Thyroid gland (tissue), 4 donors: ENCODE measurements around the gene NRN1L. TPM values are rescaled to one million over a fixed set of nuclear protein-coding genes. Genes with fewer than 3 reads are reported as not detected.

Experiments
- DNase-seq, 2 donors: peaks; one replicate each; pipeline ENCODE4 v3.0.0-alpha.2; 2019
- H3K27ac ChIP-seq, 3 donors: fragments of 200-600 bp; sonication (generic); 1 replicate in 2 of 3; 2 replicates in 1 of 3; pipeline ENCODE4 v1.5.1; 2016 to 2019; ENCODE audit warnings: mild to moderate bottlenecking in 1 of 3, moderate library complexity in 1 of 3
- H3K27me3 ChIP-seq: fragments of 200-600 bp; sonication (generic); one replicate; pipeline ENCODE4 v1.5.1; 2019
- H3K36me3 ChIP-seq, 2 donors: fragments of 200-600 bp; sonication (generic); one replicate each; pipeline ENCODE4 v1.5.1; 2016 to 2019
- H3K4me1 ChIP-seq, 2 donors: fragments of 200-600 bp; sonication (generic); one replicate each; pipeline ENCODE4 v1.5.1; 2017 to 2019
- H3K4me3 ChIP-seq, 3 donors: fragments of 200-600 bp; sonication (generic); replicated peaks in 1 of 3; 1 replicate in 2 of 3; 2 replicates in 1 of 3; pipeline ENCODE4 v1.5.1; 2016; ENCODE audit warnings: mild to moderate bottlenecking in 1 of 3
- H3K9me3 ChIP-seq: fragments of 200-600 bp; sonication (generic); one replicate; pipeline ENCODE4 v1.5.1; 2017
- POLR2A ChIP-seq, 2 donors: fragments of 450-650 bp; IDR thresholded peaks; one replicate each; pipeline ENCODE4 v1.6.1; 2017; ENCODE audit warnings: antibody characterized with exemption in 2 of 2, mild to moderate bottlenecking in 2 of 2, moderate library complexity in 1 of 2
- WGBS, 2 donors: methylation state at CpG; one replicate each; pipeline ENCODE4 v1.1.5; 2017; 5-methylcytosine and 5-hydroxymethylcytosine counted together
- intact Hi-C: fragments of 100-400 bp; cut with DNase I; formaldehyde crosslinking; loops from one replicate; pipeline ENCODE4 v1.15.1; 2023
- total RNA-seq, 4 donors: library from RNA; depleted of rRNA; stranded (reverse); fragments of >200 nt; gene quantifications; one replicate each; pipeline ENCODE4 v1.2.3, GENCODE V29; 2016
- TF ChIP-seq, protein P1 (sequence below), 6 experiments: fragments of 200-600 bp in 3 of 6; fragments of 450-650 bp in 3 of 6; sonication (generic) in 3 of 6; IDR thresholded peaks; one replicate each; pipeline ENCODE4 v1.5.1; 2016 to 2019; ENCODE audit warnings: antibody characterized with exemption in 6 of 6, mild to moderate bottlenecking in 2 of 6, inconsistent platforms in 1 of 6, moderate library complexity in 1 of 6

NRN1L gene
- total RNA-seq, 4 donors from 2014 or later, result 2.0 TPM; not detected in 3

DNA sequence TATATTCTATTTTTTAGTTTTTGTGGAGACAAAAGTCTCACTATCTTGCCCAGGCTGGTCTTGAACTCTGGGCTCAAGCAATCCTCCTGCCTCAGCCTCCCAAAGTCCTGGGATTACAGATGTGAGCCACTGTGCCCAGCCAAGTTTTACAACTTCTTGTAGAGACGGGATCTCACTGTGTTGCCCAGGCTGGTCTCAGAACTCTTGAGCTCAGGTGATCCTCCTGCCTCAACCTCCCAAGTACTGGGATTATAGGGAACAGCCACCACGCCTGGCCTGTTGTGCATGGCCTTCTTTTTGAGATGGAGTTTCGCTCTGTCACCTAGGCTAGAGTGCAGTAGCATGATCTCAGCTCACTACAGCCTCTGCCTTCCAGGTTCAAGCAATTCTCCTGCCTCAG lies 31.0 kb upstream of the NRN1L start:
- Histone ChIP-seq H3K36me3 (no peaks in the 10 kb centered on the region), H3K9me3 (no peaks in the 10 kb centered on the region), H3K27ac (no peak overlapping the region), H3K4me3 (no peak overlapping the region), H3K4me1 (peaks cover 14 to 43% of the 10 kb centered on the region in 2 donors), H3K27me3 (no peaks in the 10 kb centered on the region)
- WGBS, 2 donors, result 96% methylated on average over 3 of the region's 3 CpGs
- intact Hi-C loops, result no loop called here
- DNase-seq, result no peak
- TF ChIP-seq, protein P1, sequence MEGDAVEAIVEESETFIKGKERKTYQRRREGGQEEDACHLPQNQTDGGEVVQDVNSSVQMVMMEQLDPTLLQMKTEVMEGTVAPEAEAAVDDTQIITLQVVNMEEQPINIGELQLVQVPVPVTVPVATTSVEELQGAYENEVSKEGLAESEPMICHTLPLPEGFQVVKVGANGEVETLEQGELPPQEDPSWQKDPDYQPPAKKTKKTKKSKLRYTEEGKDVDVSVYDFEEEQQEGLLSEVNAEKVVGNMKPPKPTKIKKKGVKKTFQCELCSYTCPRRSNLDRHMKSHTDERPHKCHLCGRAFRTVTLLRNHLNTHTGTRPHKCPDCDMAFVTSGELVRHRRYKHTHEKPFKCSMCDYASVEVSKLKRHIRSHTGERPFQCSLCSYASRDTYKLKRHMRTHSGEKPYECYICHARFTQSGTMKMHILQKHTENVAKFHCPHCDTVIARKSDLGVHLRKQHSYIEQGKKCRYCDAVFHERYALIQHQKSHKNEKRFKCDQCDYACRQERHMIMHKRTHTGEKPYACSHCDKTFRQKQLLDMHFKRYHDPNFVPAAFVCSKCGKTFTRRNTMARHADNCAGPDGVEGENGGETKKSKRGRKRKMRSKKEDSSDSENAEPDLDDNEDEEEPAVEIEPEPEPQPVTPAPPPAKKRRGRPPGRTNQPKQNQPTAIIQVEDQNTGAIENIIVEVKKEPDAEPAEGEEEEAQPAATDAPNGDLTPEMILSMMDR (IDR thresholded peaks at IDR 0.05), result no peak
- no peak for TF ChIP-seq POLR2A (IDR thresholded peaks at IDR 0.05)

DNA sequence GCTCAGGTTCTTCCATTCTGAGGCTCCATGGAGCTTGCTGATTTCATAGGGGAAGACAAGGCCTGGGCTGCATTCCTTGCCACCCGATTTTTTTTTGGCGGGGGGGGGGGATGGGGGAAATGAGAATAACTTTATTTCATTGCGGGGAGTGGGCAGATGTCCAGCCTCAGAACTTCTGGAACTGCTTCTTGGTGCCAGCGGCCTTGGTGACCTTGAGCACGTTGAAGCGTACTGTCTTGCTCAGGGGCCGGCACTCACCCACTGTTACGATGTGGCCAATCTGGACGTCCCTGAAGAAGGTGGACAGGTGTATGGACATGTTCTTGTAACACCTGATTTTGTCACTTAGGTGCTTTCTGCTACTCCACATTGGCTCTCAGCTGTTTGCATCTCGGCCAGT lies 28.9 kb upstream of the NRN1L start:
- WGBS, 2 donors, result 82 to 88% methylated on average over 10 of the region's 10 CpGs
- Histone ChIP-seq H3K27me3 (no peaks in the 10 kb centered on the region), H3K27ac (no peak overlapping the region), H3K9me3 (no peaks in the 10 kb centered on the region), H3K36me3 (no peaks in the 10 kb centered on the region), H3K4me1 (peaks cover 14 to 44% of the 10 kb centered on the region in 2 donors), H3K4me3 (no peak overlapping the region)
- TF ChIP-seq POLR2A (IDR thresholded peaks at IDR 0.05), result no peak
- TF ChIP-seq, protein P1 (IDR thresholded peaks at IDR 0.05), result no peak
- DNase-seq, result no peak
- intact Hi-C loops, result no loop called here

DNA sequence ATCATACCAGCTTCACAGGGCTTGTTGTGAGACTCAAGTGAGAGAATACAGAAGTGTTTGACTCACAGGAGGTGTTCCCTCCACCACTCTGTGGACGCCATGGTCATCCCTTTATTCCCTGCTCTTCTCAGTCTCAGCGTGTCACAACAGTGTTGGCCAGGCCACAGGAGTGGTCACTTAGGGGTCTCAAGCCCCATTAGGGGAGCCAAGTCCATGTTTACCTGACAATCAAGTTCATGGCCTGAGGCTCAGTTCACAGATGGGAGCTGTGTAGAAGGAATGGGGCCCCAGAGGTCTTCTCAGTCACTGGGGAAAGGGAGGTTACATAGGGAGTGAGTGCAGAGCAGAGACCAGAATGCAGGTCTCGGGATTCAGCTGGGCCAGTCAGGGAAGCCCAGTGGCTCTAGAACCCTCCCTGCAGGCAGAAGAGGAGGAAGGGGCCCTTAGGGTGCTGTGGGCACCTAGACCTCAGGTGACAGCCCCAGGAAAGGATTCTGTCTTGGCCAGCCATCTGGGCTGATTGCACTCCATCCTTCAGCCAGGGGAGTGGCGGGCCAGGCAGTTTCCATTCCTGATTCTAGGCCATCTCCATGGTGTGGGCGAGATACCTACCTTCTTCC lies 27.6 kb upstream of the NRN1L start:
- no peak for TF ChIP-seq POLR2A (IDR thresholded peaks at IDR 0.05)
- TF ChIP-seq, protein P1 (IDR thresholded peaks at IDR 0.05), result no peak
- H3K9me3 ChIP-seq, result no peaks in the 10 kb centered on the region
- peak overlapping the region in 2 of 3 donors; percentile 13 to 51 for H3K27ac ChIP-seq
- no peak for DNase-seq
- no peaks in the 10 kb centered on the region for H3K36me3 ChIP-seq
- peaks cover 14 to 53% of the 10 kb centered on the region in 2 donors for H3K4me1 ChIP-seq
- 94 to 97% methylated on average over 5 of the region's 5 CpGs for WGBS, 2 donors
- H3K4me3 ChIP-seq, result no peak overlapping the region
- intact Hi-C loops, result no loop called here
- no peaks in the 10 kb centered on the region for H3K27me3 ChIP-seq

DNA sequence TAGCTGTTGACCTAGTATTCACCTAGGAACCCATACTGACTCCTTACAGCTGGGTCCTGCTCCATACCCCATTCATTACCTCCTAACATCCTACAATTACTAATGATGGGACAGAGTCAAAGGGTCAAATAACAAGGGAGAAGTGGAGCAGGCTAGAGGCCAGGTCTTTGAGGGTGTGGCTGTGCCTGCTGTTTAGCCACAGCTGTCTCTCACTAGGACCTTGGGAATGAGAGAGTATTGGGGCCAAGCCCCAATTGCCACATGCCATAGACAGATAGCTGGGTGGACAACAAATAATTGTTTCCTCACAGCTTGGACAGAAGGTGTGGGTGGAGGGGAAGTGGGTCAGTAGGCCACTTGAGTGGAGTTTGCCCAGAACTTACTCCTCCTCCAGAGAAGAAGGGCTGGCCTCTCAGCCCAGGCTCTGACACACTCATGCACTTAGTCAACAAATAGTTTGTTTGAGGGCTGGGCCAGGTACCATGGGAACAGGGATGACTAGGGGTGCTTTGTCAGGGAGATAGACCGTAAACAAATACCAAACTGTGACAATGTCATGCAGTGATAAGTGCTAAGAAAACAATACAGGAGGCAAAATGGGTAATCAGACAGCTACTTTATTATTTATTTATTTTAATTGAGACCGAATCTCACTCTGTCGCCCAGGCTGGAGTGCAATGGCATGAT lies 27.0 kb upstream of the NRN1L start:
- intact Hi-C loops, result no loop called here
- 28 to 44% methylated on average over 3 of the region's 3 CpGs for WGBS, 2 donors
- TF ChIP-seq, protein P1 (IDR thresholded peaks at IDR 0.05), result no peak
- no peak for TF ChIP-seq POLR2A (IDR thresholded peaks at IDR 0.05)
- peak overlapping the region; percentile 51 to 68 (median 64) for H3K27ac ChIP-seq
- peak; percentile 84 to 86 for DNase-seq
- peaks cover 14 to 57% of the 10 kb centered on the region in 2 donors for H3K4me1 ChIP-seq
- H3K27me3 ChIP-seq, result no peaks in the 10 kb centered on the region
- H3K4me3 ChIP-seq, result no peak overlapping the region
- no peaks in the 10 kb centered on the region for H3K9me3 ChIP-seq
- no peaks in the 10 kb centered on the region for H3K36me3 ChIP-seq

DNA sequence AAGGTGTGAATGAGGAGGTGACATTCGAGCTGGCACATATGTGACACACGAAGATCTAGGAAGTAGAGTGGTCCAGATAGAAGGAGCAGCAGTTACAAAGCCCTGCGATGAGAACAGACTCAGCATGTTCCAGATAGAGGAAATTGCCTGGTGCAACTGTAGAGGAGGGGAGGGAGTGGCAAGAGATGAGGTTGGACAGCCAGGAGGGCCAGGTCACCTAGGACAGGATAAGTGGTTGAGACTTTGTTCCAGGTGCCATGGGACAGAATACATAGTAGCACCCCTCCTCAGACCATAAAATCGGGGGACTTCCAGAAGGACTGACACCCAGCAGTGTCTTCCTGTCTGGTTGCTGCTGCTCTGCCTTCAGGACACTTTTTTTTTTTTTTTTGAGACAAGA lies 26.2 kb upstream of the NRN1L start:
- Histone ChIP-seq H3K27ac (peak overlapping the region; percentile 51 to 68 (median 64)), H3K4me3 (no peak overlapping the region), H3K9me3 (no peaks in the 10 kb centered on the region), H3K27me3 (no peaks in the 10 kb centered on the region), H3K36me3 (no peaks in the 10 kb centered on the region), H3K4me1 (peaks cover 14 to 65% of the 10 kb centered on the region in 2 donors)
- no peak for TF ChIP-seq POLR2A (IDR thresholded peaks at IDR 0.05)
- TF ChIP-seq, protein P1 (IDR thresholded peaks at IDR 0.05), result no peak
- 74 to 77% methylated on average over 4 of the region's 4 CpGs for WGBS, 2 donors
- intact Hi-C loops, result no loop called here
- no peak for DNase-seq
